A549 (cell line): ENCODE results near the gene NUDC. TPM values are rescaled to one million over a fixed set of nuclear protein-coding genes. Genes with fewer than 3 reads are reported as not detected.

Experiments used
- ATAC-seq, 2 experiments: fragments of 200-7000 bp in 1 of 2; fragments of >200 bp in 1 of 2; cut with Nextera tagmentation in 1 of 2; cut with Tn5 transposase in 1 of 2; 3 replicates each; pipeline versions ENCODE4 v1.8.0 to v1.9.1; 2018 to 2020; ENCODE audit warnings: mild to moderate bottlenecking in 1 of 2, moderate library complexity in 1 of 2
- CTCF ChIA-PET: fragments of 300-600 bp; sonication (Branson Sonifier 250); formaldehyde crosslinking; extraction: SDS; loops from one replicate; lab custom pipeline; 2021; ENCODE audit warnings: antibody characterized with exemption, inconsistent platforms; lab: Yijun Ruan, JAX
- POLR2A ChIA-PET: fragments of 350-600 bp; formaldehyde crosslinking; extraction: SDS; loops from one replicate; lab custom pipeline; 2021; ENCODE audit warnings: antibody characterized with exemption, inconsistent platforms; lab: Yijun Ruan, JAX
- DNase-seq, 2 experiments: peaks; one replicate each; pipeline versions ENCODE4 v3.0.0 to v3.0.0-alpha.2; 2011 to 2016; ENCODE audit warnings: low read depth in 1 of 2, low spot score in 1 of 2
- FAIRE-seq: peaks from 2 replicates; lab custom pipeline; 2011; peaks lifted over from hg19 to GRCh38; lab: Jason Lieb, UNC
- H3K27ac ChIP-seq, 2 experiments: fragments of >200 bp; sonication (Bioruptor Twin); formaldehyde crosslinking; 3 replicates each; pipeline ENCODE4 v1.5.1; 2016 to 2017
- H3K4me1 ChIP-seq: fragments of >200 bp; sonication (Bioruptor Twin); formaldehyde crosslinking; 3 replicates; pipeline ENCODE4 v1.6.1; 2016
- H3K4me2 ChIP-seq: fragments of >200 bp; sonication (Bioruptor Twin); formaldehyde crosslinking; 3 replicates; pipeline ENCODE4 v1.6.1; 2016
- H3K4me3 ChIP-seq: fragments of >200 bp; sonication (Bioruptor Twin); formaldehyde crosslinking; 3 replicates; pipeline ENCODE4 v1.5.1; 2016
- H3K9me3 ChIP-seq: fragments of >200 bp; sonication (Bioruptor Twin); formaldehyde crosslinking; 3 replicates; pipeline ENCODE4 v1.6.1; 2016
- ATOH8 ChIP-seq: fragments of 250-450 bp; sonication (Bioruptor Pico); IDR thresholded peaks from 2 replicates; pipeline ENCODE4 v1.5.0; 2020; ENCODE audit warnings: low read depth, mild to moderate bottlenecking, moderate library complexity
- CBX8 ChIP-seq: fragments of 200-600 bp; sonication (generic); IDR thresholded peaks from 2 replicates; pipeline ENCODE4 v1.6.1; 2016
- CEBPB ChIP-seq, 2 experiments: fragments of >200 bp in 1 of 2; sonication (Bioruptor Twin) in 1 of 2; formaldehyde crosslinking in 1 of 2; IDR thresholded peaks; 2 replicates each; pipeline ENCODE4 v1.6.1; 2012 to 2016
- CHD2 ChIP-seq: fragments of 150-350 bp; IDR thresholded peaks from 2 replicates; pipeline ENCODE4 v1.6.1; 2014; ENCODE audit warnings: low read length; ENCODE audit not compliant: partially characterized antibody
- CTCF ChIP-seq: fragments of >200 bp; sonication (Bioruptor Twin); formaldehyde crosslinking; IDR thresholded peaks from 3 replicates; pipeline ENCODE4 v1.5.1; 2016
- EHMT2 ChIP-seq: fragments of 200-600 bp; sonication (generic); IDR thresholded peaks from 2 replicates; pipeline ENCODE4 v1.6.1; 2016; ENCODE audit warnings: antibody characterized with exemption, low read depth, mild to moderate bottlenecking, moderate library complexity
- EP300 ChIP-seq, 2 experiments: fragments of >200 bp; sonication (Bioruptor Twin); formaldehyde crosslinking; IDR thresholded peaks; 2 replicates in 1 of 2; 3 replicates in 1 of 2; pipeline ENCODE4 v1.6.1; 2016 to 2017
- FOSL2 ChIP-seq, 2 experiments: fragments of 450-650 bp in 1 of 2; fragments of >200 bp in 1 of 2; sonication (Bioruptor Twin) in 1 of 2; formaldehyde crosslinking; IDR thresholded peaks; 2 replicates each; pipeline versions ENCODE4 v1.5.0 to v1.6.1; 2016 to 2020; ENCODE audit warnings: mild to moderate bottlenecking in 1 of 2, moderate library complexity in 1 of 2
- FOXS1 ChIP-seq: fragments of 250-450 bp; sonication (Bioruptor Pico); IDR thresholded peaks from 2 replicates; pipeline ENCODE4 v1.5.0; 2020; ENCODE audit warnings: mild to moderate bottlenecking, moderate library complexity
- GATA3 ChIP-seq: IDR thresholded peaks from 2 replicates; pipeline ENCODE4 v1.6.1; 2012; ENCODE audit warnings: borderline replicate concordance
- HDAC2 ChIP-seq: fragments of 200-600 bp; sonication (generic); IDR thresholded peaks from 2 replicates; pipeline ENCODE4 v1.6.1; 2016
- HES2 ChIP-seq: fragments of >200 bp; sonication (Bioruptor Twin); formaldehyde crosslinking; IDR thresholded peaks from 2 replicates; pipeline ENCODE4 v1.6.1; 2016
- HEYL ChIP-seq: fragments of 250-450 bp; sonication (Bioruptor Pico); IDR thresholded peaks from 2 replicates; pipeline ENCODE4 v1.8.0; 2021; ENCODE audit warnings: mild to moderate bottlenecking, moderate library complexity
- HOXA7 ChIP-seq: fragments of 250-450 bp; sonication (Bioruptor Pico); IDR thresholded peaks from 2 replicates; pipeline ENCODE4 v1.5.0; 2020; ENCODE audit warnings: mild to moderate bottlenecking, moderate library complexity
- HOXB5 ChIP-seq: fragments of 250-450 bp; sonication (Bioruptor Pico); IDR thresholded peaks from 2 replicates; pipeline ENCODE4 v1.5.0; 2020; ENCODE audit warnings: mild to moderate bottlenecking, moderate library complexity
- JUN ChIP-seq, 2 experiments: fragments of >200 bp; sonication (Bioruptor Twin); formaldehyde crosslinking; IDR thresholded peaks; 2 replicates in 1 of 2; 3 replicates in 1 of 2; pipeline ENCODE4 v1.6.1; 2016 to 2017
- JUNB ChIP-seq: fragments of >200 bp; sonication (Bioruptor Twin); formaldehyde crosslinking; IDR thresholded peaks from 2 replicates; pipeline ENCODE4 v1.6.1; 2016
- KDM5A ChIP-seq: fragments of 200-600 bp; sonication (generic); IDR thresholded peaks from 2 replicates; pipeline ENCODE4 v1.6.1; 2016; ENCODE audit warnings: antibody characterized with exemption, mild to moderate bottlenecking
- MAX ChIP-seq: IDR thresholded peaks from 2 replicates; pipeline ENCODE4 v1.6.1; 2012
- MAZ ChIP-seq: fragments of 150-350 bp; IDR thresholded peaks from 2 replicates; pipeline ENCODE4 v1.6.1; 2014; ENCODE audit warnings: antibody characterized with exemption, low read depth, low read length, borderline replicate concordance
- MYC ChIP-seq: IDR thresholded peaks from 2 replicates; pipeline ENCODE4 v1.6.1; 2012; ENCODE audit warnings: mild to moderate bottlenecking, inconsistent platforms, low read length, improper control_type of control experiment, borderline replicate concordance
- NFE2L2 ChIP-seq: fragments of 150-350 bp; conservative IDR thresholded peaks from 2 replicates; pipeline ENCODE4 v1.6.1; 2014; ENCODE audit warnings: low read length
- PHF8 ChIP-seq: fragments of 200-600 bp; sonication (generic); IDR thresholded peaks from 2 replicates; pipeline ENCODE4 v1.6.1; 2016; ENCODE audit warnings: low read depth, mild to moderate bottlenecking, antibody characterized with exemption, moderate library complexity, borderline replicate concordance
- POLR2AphosphoS2 ChIP-seq: conservative IDR thresholded peaks from 2 replicates; pipeline ENCODE4 v1.6.1; 2012; ENCODE audit warnings: low read length, improper control_type of control experiment, inconsistent platforms
- RAD21 ChIP-seq, 2 experiments: fragments of >200 bp in 1 of 2; sonication (Bioruptor Twin) in 1 of 2; formaldehyde crosslinking in 1 of 2; IDR thresholded peaks in 1 of 2; conservative IDR thresholded peaks in 1 of 2; 2 replicates in 1 of 2; 3 replicates in 1 of 2; pipeline ENCODE4 v1.6.1; 2012 to 2018; ENCODE audit warnings: inconsistent platforms in 1 of 2
- RFX5 ChIP-seq: fragments of 450-650 bp; IDR thresholded peaks from 2 replicates; pipeline ENCODE4 v1.7.1; 2014; ENCODE audit warnings: antibody characterized with exemption, mild to moderate bottlenecking, moderate library complexity
- SMC3 ChIP-seq: fragments of >200 bp; sonication (Bioruptor Twin); formaldehyde crosslinking; IDR thresholded peaks from 3 replicates; pipeline ENCODE4 v1.6.1; 2018; ENCODE audit warnings: inconsistent platforms
- USF2 ChIP-seq: fragments of 450-650 bp; IDR thresholded peaks from 2 replicates; pipeline ENCODE4 v1.6.1; 2014; ENCODE audit warnings: antibody characterized with exemption
- ZSCAN20 ChIP-seq: fragments of 250-450 bp; sonication (Bioruptor Pico); IDR thresholded peaks from 2 replicates; pipeline ENCODE4 v1.8.0; 2022; ENCODE audit warnings: mild to moderate bottlenecking, moderate library complexity
- WGBS: methylation state at CpG from one replicate; pipeline ENCODE4 v1.1.6; 2017; ENCODE audit errors: missing lambda C conversion rate; 5-methylcytosine and 5-hydroxymethylcytosine counted together
- polyA plus RNA-seq, 4 experiments: library from polyadenylated mRNA; depleted of rRNA in 3 of 4; stranded (reverse); fragments of >200 nt; fragmentation: RNase III in 1 of 4; extraction: RNeasy Plus Mini Kit Qiagen cat#74134 plus additional on column Dnase treatment in 1 of 4; gene quantifications; 2 replicates in 3 of 4; 3 replicates in 1 of 4; pipeline ENCODE4 v1.2.3, GENCODE V29; 2011 to 2017

NUDC gene
- polyA plus RNA-seq, 2 of the 4 experiments (the other 2 are of a cell fraction), result 79.0 to 133 TPM

- no peak overlapping the region for H3K4me3 ChIP-seq
- no peak for FAIRE-seq
- ChIA-PET POLR2A (no interaction called here), CTCF (interaction anchor here (0.6 to 1.9 kb wide), 3 partner anchors 12 to 54 kb away, joined by 4 to 9 read pairs (median 4); no protein-coding TSS in a partner anchor)
- no peak overlapping the region for H3K27ac ChIP-seq
- no peak overlapping the region for H3K4me2 ChIP-seq
- no peaks in the 10 kb centered on the region for H3K4me1 ChIP-seq
- no peak for DNase-seq
- WGBS, result 94% methylated on average over 11 of the region's 12 CpGs
- ATAC-seq, result no peak
- no peaks in the 10 kb centered on the region for H3K9me3 ChIP-seq
- no peak for TF ChIP-seq ZSCAN20 (CRISPR knock-in tag)
- TF ChIP-seq FOXS1 (CRISPR knock-in tag), result no peak
- TF ChIP-seq CHD2, result no peak
- no peak for TF ChIP-seq KDM5A
- TF ChIP-seq GATA3, result no peak
- TF ChIP-seq HDAC2, result no peak
- TF ChIP-seq JUN (IDR thresholded peaks at IDR 0.05), result no peak
- TF ChIP-seq USF2, result no peak
- no peak for TF ChIP-seq HEYL (CRISPR knock-in tag)
- no peak for TF ChIP-seq CTCF
- TF ChIP-seq SMC3, result no peak
- no peak for TF ChIP-seq POLR2AphosphoS2
- no peak for TF ChIP-seq MYC
- no peak for TF ChIP-seq EHMT2
- no peak for TF ChIP-seq HOXA7 (CRISPR knock-in tag)
- TF ChIP-seq CBX8, result no peak
- TF ChIP-seq, all 56 proteins: peak for 0
Observed at GRCh38 chr1:26942656-26943055, 21.1 kb downstream of the NUDC start.

- TF ChIP-seq HOXB5 (no peak), RFX5 (no peak), RAD21 (conservative IDR thresholded peaks at IDR 0.05 in 1 of 2, IDR thresholded peaks at IDR 0.05 in 1 of 2) (no peak), FOSL2 (IDR thresholded peaks at IDR 0.05) (no peak), FOSL2 (CRISPR knock-in tag; IDR thresholded peaks at IDR 0.05) (no peak), PHF8 (no peak), CTCF (no peak), SMC3 (no peak), EP300 (IDR thresholded peaks at IDR 0.05) (no peak), POLR2AphosphoS2 (no peak), MYC (no peak), CEBPB (IDR thresholded peaks at IDR 0.05) (no peak), NFE2L2 (no peak), CBX8 (no peak), JUNB (no peak), JUN (IDR thresholded peaks at IDR 0.05) (no peak), MAZ (no peak), EHMT2 (no peak), ATOH8 (CRISPR knock-in tag) (no peak), HES2 (no peak), MAX (no peak)
- Histone ChIP-seq H3K9me3 (no peaks in the 10 kb centered on the region), H3K4me1 (no peaks in the 10 kb centered on the region; the same call in 2 of the 3 replicates), H3K27ac (no peak overlapping the region), H3K4me3 (no peak overlapping the region), H3K4me2 (no peak overlapping the region)
- POLR2A ChIA-PET, result no interaction called here
- CTCF ChIA-PET, result no interaction called here
- DNase-seq (no peak), ATAC-seq (no peak), FAIRE-seq (no peak)
- WGBS, result 71% methylated on average over 1 of the region's 2 CpGs
Observed at GRCh38 chr1:26945138-26945537, 23.6 kb downstream of the NUDC start.
